IPS-NIHi7 (cell line): Measurements from ENCODE around the gene LRRC1.
"Not testable (repeated sequence)": the region's sequence is repeated elsewhere in the genome, so short reads cannot be mapped to it uniquely, and the experiment has no call there.

ENCODE experiments used
- DNase-seq: peaks from one replicate; pipeline ENCODE4 v3.0.0; 2012; ENCODE audit warnings: mixed read lengths; ENCODE audit errors: extremely low spot score

LRRC1 gene

GRCh38 chr6:53792973-53793317 is 1.9 kb upstream of the LRRC1 start:
- DNase-seq: no peak

DNA sequence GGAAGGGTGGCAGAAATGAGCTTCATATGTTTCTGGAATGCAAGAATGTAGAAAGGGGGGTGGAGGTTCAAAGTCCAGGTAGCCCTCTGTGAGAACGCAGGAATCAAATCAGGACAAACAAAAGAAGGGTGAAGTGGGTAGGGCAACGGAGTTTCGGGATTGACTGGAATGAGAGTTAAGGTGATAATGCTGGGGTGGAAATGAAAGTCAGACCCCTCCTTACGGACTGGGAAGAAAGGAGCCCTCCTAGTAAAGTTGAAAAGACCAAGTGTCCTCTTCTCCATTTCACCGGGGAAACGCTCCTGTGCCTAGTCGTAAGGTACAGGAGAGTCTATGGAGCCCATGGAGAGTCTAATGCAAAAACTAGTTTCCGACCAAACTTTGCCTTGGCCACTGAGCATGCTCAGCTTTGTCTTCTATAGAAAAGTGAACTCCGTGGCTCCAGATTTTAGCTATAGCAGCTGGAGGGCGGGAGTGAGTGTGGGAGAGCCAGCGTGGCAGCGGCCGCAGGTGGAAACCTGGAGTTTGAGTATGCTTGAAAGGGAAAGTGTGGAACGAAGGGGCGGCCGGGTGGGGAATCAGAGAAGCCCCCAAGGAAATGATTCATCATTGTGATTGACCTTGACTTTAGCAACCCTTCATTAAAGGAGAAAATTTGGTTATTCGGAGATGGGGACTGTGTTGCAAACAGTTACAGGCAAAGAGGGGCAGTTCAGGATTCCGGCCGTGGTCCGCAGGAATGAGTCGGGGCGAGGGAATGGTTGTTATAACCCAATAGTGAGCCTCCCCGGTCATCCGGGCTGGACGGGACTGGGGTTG is 1.3 kb upstream of the LRRC1 start:
- peak; percentile 47 for DNase-seq

DNA sequence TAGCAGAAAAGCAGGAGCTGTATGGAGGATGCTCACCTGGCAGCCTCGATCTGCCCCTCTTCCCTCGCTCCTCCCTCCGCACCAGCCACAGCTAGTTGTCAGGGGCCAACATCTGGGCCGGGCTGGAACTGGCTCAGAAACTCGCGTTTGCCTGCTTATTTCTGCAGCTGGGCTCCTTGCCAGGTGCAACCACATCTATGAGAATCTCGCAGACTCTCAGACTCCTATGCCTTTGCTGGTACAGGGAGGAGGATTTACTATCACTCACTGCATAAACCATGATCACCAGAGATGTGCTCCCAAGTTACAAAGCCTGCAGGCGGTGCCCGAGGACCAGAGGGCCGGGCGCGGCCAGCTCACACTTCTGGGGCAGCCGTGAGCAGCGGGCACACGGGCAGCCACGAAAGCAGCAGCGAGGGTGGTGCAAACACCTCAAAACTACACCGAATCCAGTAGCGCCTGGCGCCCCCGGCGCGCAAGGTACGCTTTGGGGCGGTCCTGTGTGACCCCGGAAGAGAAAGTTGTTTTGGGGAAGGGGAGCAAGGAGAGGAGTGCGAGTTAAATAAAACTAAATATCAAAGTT is 577 bp upstream of the LRRC1 start:
- DNase-seq: peak; percentile 59

GRCh38 chr6:53795340-53795701 is 516 bp downstream of the LRRC1 start:
- DNase-seq: no peak

- peak; percentile 22 for DNase-seq
These were observed 1.1 kb downstream of the LRRC1 start for GRCh38 chr6:53795702-53796450.

- no peak for DNase-seq
These were observed 1.6 kb downstream of the LRRC1 start for GRCh38 chr6:53796451-53796780.

GRCh38 chr6:53796791-53797190 is 2.0 kb downstream of the LRRC1 start:
- DNase-seq: no peak

DNA sequence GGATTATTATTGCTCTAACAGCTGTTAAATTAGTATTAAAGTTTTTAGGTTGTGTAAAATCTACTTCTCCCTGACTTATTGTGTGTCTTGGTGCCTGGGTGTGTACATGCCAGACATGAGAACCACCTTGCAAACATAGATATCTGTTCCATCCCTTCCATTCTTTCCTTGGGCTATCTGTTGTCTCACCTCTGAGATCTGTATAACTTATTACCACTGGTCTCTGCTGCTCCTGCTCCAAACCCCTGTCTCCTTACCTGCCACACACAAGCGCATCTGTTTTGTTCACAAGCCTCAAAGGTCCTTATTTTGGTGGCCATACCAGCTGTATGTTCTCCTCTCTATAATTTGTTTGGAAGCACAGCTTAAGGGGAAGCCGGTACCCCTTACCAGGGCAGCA is 2.5 kb downstream of the LRRC1 start:
- no peak for DNase-seq

DNA sequence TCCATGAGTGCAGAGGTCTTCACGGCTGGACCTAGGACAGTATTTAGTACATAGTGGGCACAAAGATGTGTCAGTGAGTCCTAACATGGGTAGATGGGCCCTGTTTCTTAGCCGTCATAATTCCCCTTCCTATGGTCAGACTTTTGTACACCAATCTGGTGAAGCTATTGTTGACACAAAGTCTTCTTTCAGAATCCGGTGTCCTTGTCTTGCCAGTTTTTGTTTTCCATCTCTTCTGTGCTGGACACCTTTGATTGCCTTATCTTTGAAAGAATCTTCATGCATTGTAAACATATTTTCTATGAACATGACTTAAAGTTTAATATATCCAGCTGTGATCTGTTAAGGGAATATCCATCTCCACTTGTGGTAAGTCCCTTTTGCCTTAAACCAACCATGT is 4.5 kb downstream of the LRRC1 start:
- no peak for DNase-seq

- DNase-seq: no peak
These were observed 6.2 kb downstream of the LRRC1 start for GRCh38 chr6:53801022-53801421.

DNA sequence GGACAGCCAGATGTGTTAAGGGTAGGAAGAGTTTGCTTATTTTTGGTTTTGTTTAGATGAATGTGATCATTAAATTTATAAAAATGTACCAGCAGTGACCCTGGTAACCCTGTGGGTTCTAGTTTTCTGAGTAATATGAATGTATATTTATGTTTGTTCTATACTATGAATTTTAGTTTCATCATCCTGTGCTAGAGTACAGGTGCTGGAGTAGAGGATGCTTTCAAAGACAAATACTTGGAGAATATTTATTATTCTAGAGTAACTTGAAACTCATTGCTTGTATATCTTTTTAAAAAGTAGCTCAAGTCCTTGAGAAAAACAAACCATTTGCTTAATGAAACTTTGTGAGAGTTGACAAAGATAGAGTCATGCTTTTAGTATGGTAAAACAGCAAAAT is 7.8 kb downstream of the LRRC1 start:
- no peak for DNase-seq

DNA sequence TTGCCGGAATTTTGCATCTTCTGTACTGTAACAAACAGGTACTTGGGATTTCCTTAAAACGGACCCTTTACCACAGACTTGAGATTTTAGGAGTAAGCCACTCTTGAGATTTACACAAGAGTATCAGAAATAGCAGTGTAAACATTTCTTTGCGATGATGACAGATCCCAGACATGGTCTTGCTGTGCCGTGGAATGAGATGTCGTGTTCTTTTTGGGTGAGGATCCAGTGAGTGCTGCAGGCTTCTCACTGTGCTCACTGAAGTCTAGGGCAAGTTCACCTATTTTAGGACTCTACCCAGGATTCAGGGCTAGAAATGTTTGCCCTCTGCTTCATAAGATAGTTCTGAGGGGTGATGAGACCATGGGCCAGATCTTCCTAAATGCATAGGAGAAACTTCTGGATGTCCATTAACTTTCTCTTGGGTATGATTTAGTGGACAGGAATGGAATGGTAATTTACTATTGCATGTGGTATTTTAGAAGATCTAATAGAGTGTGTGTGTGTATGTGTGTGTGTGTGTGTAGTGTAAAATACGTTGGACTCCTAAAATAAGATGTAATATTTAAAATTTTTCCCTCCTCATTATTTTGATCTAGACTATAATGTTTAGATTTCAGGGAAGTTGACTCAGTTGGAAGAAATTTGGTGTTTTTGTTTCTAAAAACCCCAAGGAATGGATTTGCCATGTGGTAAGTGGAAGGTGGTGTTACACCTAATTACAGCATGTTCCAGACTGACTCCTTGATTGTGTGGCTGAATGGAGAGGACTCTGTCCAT is 8.5 kb downstream of the LRRC1 start:
- DNase-seq: no peak

DNA sequence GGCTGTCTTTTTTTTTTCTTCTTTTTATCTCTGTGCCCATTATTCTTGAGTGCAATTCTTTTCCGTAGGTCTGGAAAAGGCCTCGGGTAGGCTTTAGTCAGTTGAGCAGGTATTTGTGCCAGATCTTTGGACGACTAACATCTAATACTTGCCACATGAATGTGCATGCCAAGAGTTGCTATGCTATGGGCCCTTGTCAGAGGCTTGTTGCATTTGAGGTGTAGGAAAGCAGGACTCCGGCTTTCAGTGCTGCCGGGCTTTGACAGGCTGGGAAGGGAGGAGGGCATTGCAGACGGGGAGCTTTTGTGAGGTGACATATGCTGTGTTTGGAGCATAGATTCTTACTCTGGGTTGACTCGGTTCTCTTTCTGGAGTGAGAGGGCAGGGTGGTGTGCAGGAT is 10.2 kb downstream of the LRRC1 start:
- DNase-seq: no peak

DNA sequence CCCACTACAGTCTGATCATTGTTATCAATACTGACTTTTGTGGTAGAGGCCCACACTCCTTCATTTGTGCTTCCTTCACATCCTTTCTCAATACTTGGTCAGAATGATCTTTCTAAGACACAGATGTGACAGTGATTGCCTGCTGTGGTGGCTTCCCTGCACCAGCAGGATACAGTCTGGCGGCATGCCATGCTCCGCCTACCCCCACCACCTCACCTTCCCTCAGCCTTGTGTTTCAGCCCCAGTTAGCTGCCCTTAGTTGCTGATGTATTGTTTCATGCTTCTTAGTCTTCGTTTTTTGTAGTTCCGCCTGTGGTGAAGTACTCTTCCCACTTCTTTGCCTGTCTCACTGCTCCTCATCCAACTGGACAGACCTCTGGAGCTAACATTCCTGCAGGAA is 10.9 kb downstream of the LRRC1 start:
- DNase-seq: peak; percentile 52

- DNase-seq: not testable (repeated sequence)
These were observed 12.8 kb downstream of the LRRC1 start for GRCh38 chr6:53807606-53808005.

DNA sequence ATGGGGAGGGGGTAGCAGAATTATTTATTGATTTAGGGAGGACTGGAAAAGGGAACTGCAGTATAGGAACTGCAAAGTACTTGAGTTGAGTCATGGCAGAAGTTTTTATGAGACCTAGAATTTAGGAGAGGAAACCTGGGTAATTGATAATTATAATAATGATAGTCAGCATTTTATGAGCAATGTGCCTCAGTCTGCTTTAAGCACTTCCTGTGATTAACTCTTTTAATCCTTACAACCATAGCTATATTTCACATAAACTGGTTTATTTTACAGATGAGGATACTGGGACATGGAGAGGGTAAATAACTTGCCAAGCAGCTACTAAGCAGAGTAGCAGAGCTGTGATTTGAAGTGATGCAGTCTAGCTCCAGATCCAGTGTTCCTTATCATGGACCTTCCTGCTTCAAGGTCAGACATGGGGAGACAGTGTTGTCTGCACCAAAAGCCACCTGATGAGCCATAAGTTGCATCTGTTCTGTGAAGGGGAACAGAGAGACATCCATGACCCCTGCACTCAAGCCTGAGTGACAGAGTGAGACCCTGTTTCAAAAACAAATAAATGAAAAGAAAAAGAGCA is 13.6 kb downstream of the LRRC1 start:
- DNase-seq: no peak

DNA sequence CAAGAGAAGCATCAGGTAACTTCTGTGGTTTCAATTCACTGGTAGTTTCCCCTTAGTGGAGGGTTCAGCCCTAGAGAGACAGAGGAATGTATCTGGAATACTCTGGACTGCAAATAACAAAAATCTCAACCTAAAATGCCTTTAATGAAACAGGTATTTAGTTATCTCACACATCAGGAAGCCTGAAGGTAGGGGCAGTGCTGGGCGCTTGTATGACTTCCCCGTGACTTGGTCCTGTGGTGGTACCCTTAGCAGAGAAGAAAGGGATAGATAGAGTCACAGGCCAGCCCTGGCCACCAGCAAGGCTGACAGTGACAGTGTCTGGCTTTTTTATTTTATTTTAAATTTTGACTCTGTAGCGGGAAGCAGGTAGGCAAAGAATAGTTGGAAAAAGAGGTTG is 14.9 kb downstream of the LRRC1 start:
- no peak for DNase-seq

- DNase-seq: peak; percentile 62
These were observed 16.3 kb downstream of the LRRC1 start for GRCh38 chr6:53811082-53811481.

DNA sequence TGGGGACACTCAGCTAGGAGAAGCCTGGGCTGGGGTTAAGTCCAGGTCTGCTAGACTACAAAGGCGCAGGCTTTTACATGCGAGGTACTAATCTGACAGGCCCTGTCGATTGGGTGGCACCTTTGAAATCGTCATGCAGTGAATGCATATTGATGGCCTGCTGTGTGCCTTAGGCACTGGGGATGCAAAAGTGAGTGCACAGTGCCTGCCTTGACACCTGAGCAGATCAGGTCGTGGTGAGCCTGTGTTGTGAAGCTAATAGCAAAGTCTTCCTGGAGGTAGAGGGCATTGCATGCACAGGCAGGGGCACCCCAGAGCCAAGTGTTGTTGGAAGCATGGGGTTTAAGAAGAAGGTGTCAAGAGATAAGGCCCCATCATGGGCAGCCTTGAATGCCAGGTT is 16.9 kb downstream of the LRRC1 start:
- DNase-seq: no peak

DNA sequence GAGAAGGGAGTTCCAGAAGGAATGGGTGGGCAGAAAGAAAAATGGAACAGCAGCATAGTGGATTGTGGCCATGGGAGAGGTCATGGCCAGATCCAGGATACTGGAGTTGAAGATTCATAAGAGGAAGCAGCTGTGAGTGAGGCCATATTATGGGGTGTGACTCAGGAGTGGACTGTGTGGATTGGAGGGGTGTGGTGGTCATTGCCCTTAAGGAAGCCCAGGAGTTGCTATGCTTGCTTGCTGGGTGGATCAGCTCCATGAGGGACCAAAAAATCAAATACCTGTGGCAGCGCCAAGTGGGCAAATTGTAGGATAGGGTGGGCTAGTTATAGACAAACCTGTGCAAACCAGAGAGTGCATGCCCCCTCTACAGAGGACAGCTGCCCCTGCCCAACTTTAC is 18.3 kb downstream of the LRRC1 start:
- DNase-seq: no peak

GRCh38 chr6:53813801-53814200 is 19.0 kb downstream of the LRRC1 start:
- no peak for DNase-seq

GRCh38 chr6:53814353-53814752 is 19.5 kb downstream of the LRRC1 start:
- DNase-seq: no peak
